ENCODE data around the gene SCN4B. TPM values are rescaled to one million over a fixed set of nuclear protein-coding genes. Genes with fewer than 3 reads are reported as not detected.
A peak's percentile ranks its signal among the peaks of the same experiment; 100 is the strongest.

Gene SCN4B
- total and polyA plus RNA-seq, 8 donors, result 0.61 to 2.9 (median 1.0) TPM

GRCh38 chr11:118132385-118133151 is 20.1 kb downstream of the SCN4B start:
- Histone ChIP-seq H3K4me1 (peaks cover 0 to 5% (median 0%) of the 10 kb centered on the region in 3 donors), H3K9me3 (no peaks in the 10 kb centered on the region), H3K4me3 (no peak overlapping the region), H3K36me3 (no peaks in the 10 kb centered on the region), H3K27ac (no peak overlapping the region), H3K27me3 (no peaks in the 10 kb centered on the region)
- no peak for DNase-seq
- WGBS, 2 donors, result 63 to 66% methylated on average over 15 of the region's 15 CpGs
- intact Hi-C loops (cut with DNase I), result no loop called here
- TF ChIP-seq CTCF (IDR thresholded peaks at IDR 0.05), result no peak
- peak in 3 of 4 donors; percentile 33 to 62 (median 38) for ATAC-seq
- no peak for FAIRE-seq

GRCh38 chr11:118129471-118130172 is 23.0 kb downstream of the SCN4B start:
- H3K36me3 ChIP-seq, result no peaks in the 10 kb centered on the region
- no peaks in the 10 kb centered on the region for H3K9me3 ChIP-seq
- FAIRE-seq (no peak), DNase-seq (no peak), ATAC-seq (peak in 2 of 4 donors; percentile 24 to 65)
- H3K4me1 ChIP-seq, result peaks cover 0 to 5% (median 0%) of the 10 kb centered on the region in 3 donors
- no peak overlapping the region for H3K4me3 ChIP-seq
- WGBS, 2 donors, result 68 to 73% methylated on average over 6 of the region's 6 CpGs
- no peak for TF ChIP-seq CTCF (IDR thresholded peaks at IDR 0.05)
- no peak overlapping the region for H3K27ac ChIP-seq
- no peaks in the 10 kb centered on the region for H3K27me3 ChIP-seq
- intact Hi-C loops (cut with DNase I), result no loop called here

- H3K4me1 ChIP-seq, result peaks cover 0 to 5% (median 0%) of the 10 kb centered on the region in 3 donors
- ATAC-seq (peak in 2 of 4 donors; percentile 36 to 47), DNase-seq (no peak), FAIRE-seq (no peak)
- H3K4me3 ChIP-seq, result no peak overlapping the region
- no peaks in the 10 kb centered on the region for H3K36me3 ChIP-seq
- TF ChIP-seq CTCF (IDR thresholded peaks at IDR 0.05), result no peak
- no peaks in the 10 kb centered on the region for H3K9me3 ChIP-seq
- intact Hi-C loops (cut with DNase I), result no loop called here
- H3K27ac ChIP-seq, result no peak overlapping the region
- H3K27me3 ChIP-seq, result no peaks in the 10 kb centered on the region
- WGBS, 2 donors, result 63 to 73% methylated on average over 11 of the region's 11 CpGs
Observed at GRCh38 chr11:118128721-118129470, 23.7 kb downstream of the SCN4B start.

GRCh38 chr11:118128310-118128709 is 24.3 kb downstream of the SCN4B start:
- no peak overlapping the region for H3K4me3 ChIP-seq
- no peak overlapping the region for H3K27ac ChIP-seq
- H3K9me3 ChIP-seq, result no peaks in the 10 kb centered on the region
- peaks cover 0 to 5% (median 0%) of the 10 kb centered on the region in 3 donors for H3K4me1 ChIP-seq
- FAIRE-seq (no peak), ATAC-seq (no peak), DNase-seq (no peak)
- H3K27me3 ChIP-seq, result no peaks in the 10 kb centered on the region
- 36 to 40% methylated on average over 4 of the region's 4 CpGs for WGBS, 2 donors
- intact Hi-C loops (cut with DNase I), result no loop called here
- no peak for TF ChIP-seq CTCF (IDR thresholded peaks at IDR 0.05)
- H3K36me3 ChIP-seq, result no peaks in the 10 kb centered on the region
